ENCODE data around the gene CEP95. TPM values are rescaled to one million over a fixed set of nuclear protein-coding genes. Genes with fewer than 3 reads are reported as not detected.
"Not testable (repeated sequence)": the region's sequence is repeated elsewhere in the genome, so short reads cannot be mapped to it uniquely, and the experiment has no call there.

Gene CEP95
- polyA plus RNA-seq, 4 donors: 17.1 to 75.0 (median 53.4) TPM

- Histone ChIP-seq H3K27ac (ENCODE audit: low read depth in 1 of 3, low read length in 2 of 3) (peak overlapping the region in 1 of 3 donors; percentile 34), H3K36me3 (ENCODE audit: control insufficient read depth in 3 of 3, insufficient read depth in 2 of 3, low read depth in 1 of 3, low read length in 3 of 3) (peaks cover 3 to 41% (median 9%) of the 10 kb centered on the region in 3 donors)
- FAIRE-seq: no peak
Measured at GRCh38 chr17:64573214-64573613, 66.4 kb downstream of the CEP95 start.

GRCh38 chr17:64574646-64575045 lies 67.9 kb downstream of the CEP95 start:
- no peak for FAIRE-seq
- Histone ChIP-seq H3K4me3 (ENCODE audit: low read depth in 1 of 3, low read length in 3 of 3) (no peak overlapping the region), H3K4me1 (ENCODE audit: control insufficient read depth in 3 of 3, insufficient read depth in 2 of 3, low read depth in 1 of 3, low read length in 2 of 3) (no peaks in the 10 kb centered on the region), H3K27ac (ENCODE audit: low read depth in 1 of 3, low read length in 2 of 3) (no peak overlapping the region), H3K9me3 (ENCODE audit: control insufficient read depth in 2 of 2, insufficient read depth in 1 of 2, low read depth in 1 of 2, low read length in 1 of 2) (no peaks in the 10 kb centered on the region), H3K27me3 (ENCODE audit: control insufficient read depth in 3 of 3, insufficient read depth in 3 of 3, low read length in 3 of 3) (no peaks in the 10 kb centered on the region), H3K36me3 (ENCODE audit: control insufficient read depth in 3 of 3, insufficient read depth in 2 of 3, low read depth in 1 of 3, low read length in 3 of 3) (peaks cover 3 to 34% (median 7%) of the 10 kb centered on the region in 3 donors)
- WGBS, 3 donors: 97 to 98% (median 97%) methylated on average over 1 of the region's 1 CpG
- no peak for DNase-seq

More at GRCh38 chr17:64573214-64573613, 66.4 kb downstream of the CEP95 start:
- Histone ChIP-seq H3K27me3 (ENCODE audit: control insufficient read depth in 3 of 3, insufficient read depth in 3 of 3, low read length in 3 of 3) (no peaks in the 10 kb centered on the region), H3K4me3 (ENCODE audit: low read depth in 1 of 3, low read length in 3 of 3) (no peak overlapping the region), H3K9me3 (ENCODE audit: control insufficient read depth in 2 of 2, insufficient read depth in 1 of 2, low read depth in 1 of 2, low read length in 1 of 2) (no peaks in the 10 kb centered on the region), H3K4me1 (ENCODE audit: control insufficient read depth in 3 of 3, insufficient read depth in 2 of 3, low read depth in 1 of 3, low read length in 2 of 3) (no peaks in the 10 kb centered on the region)
- no peak for DNase-seq

DNA sequence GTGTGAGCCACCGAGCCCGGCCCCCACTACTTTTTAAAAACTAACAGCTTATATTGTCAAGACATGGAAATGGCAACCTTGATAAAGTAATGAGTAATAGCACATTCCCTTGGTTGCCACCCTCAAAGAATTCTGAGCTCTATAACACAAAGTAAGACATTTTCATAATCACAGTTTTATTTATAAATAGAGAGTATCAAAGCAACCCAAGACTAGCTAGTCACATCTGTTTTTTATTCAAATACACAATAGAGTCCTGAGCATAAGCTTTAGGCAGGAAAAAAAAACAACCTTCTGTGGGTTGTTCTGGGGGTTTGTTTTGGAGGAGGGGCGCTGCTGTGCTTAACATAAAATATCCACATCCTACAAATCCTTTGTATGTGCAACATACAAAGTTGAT lies 68.7 kb downstream of the CEP95 start:
- no peak overlapping the region for H3K4me3 ChIP-seq (ENCODE audit: low read depth in 1 of 3, low read length in 3 of 3)
- DNase-seq (no peak), FAIRE-seq (no peak)
- H3K27me3 ChIP-seq (ENCODE audit: control insufficient read depth in 3 of 3, insufficient read depth in 3 of 3, low read length in 3 of 3): no peaks in the 10 kb centered on the region
- H3K36me3 ChIP-seq (ENCODE audit: control insufficient read depth in 3 of 3, insufficient read depth in 2 of 3, low read depth in 1 of 3, low read length in 3 of 3): peaks cover 3 to 33% (median 5%) of the 10 kb centered on the region in 3 donors
- WGBS, 3 donors: 95 to 98% (median 96%) methylated on average over 3 of the region's 3 CpGs
- H3K9me3 ChIP-seq (ENCODE audit: control insufficient read depth in 2 of 2, insufficient read depth in 1 of 2, low read depth in 1 of 2, low read length in 1 of 2): no peaks in the 10 kb centered on the region
- no peaks in the 10 kb centered on the region for H3K4me1 ChIP-seq (ENCODE audit: control insufficient read depth in 3 of 3, insufficient read depth in 2 of 3, low read depth in 1 of 3, low read length in 2 of 3)
- H3K27ac ChIP-seq (ENCODE audit: low read depth in 1 of 3, low read length in 2 of 3): no peak overlapping the region

GRCh38 chr17:64577025-64577424 lies 70.2 kb downstream of the CEP95 start:
- not testable (repeated sequence) for H3K9me3 ChIP-seq (ENCODE audit: control insufficient read depth in 2 of 2, insufficient read depth in 1 of 2, low read depth in 1 of 2, low read length in 1 of 2); FAIRE-seq; H3K4me3 ChIP-seq (ENCODE audit: low read depth in 1 of 3, low read length in 3 of 3); H3K27ac ChIP-seq (ENCODE audit: low read depth in 1 of 3, low read length in 2 of 3); H3K27me3 ChIP-seq (ENCODE audit: control insufficient read depth in 3 of 3, insufficient read depth in 3 of 3, low read length in 3 of 3); DNase-seq; H3K4me1 ChIP-seq (ENCODE audit: control insufficient read depth in 3 of 3, insufficient read depth in 2 of 3, low read depth in 1 of 3, low read length in 2 of 3)
- H3K36me3 ChIP-seq (ENCODE audit: control insufficient read depth in 3 of 3, insufficient read depth in 2 of 3, low read depth in 1 of 3, low read length in 3 of 3): peaks cover 2 to 28% (median 3%) of the 10 kb centered on the region in 3 donors
- 96 to 98% (median 96%) methylated on average over 4 of the region's 4 CpGs for WGBS, 3 donors

DNA sequence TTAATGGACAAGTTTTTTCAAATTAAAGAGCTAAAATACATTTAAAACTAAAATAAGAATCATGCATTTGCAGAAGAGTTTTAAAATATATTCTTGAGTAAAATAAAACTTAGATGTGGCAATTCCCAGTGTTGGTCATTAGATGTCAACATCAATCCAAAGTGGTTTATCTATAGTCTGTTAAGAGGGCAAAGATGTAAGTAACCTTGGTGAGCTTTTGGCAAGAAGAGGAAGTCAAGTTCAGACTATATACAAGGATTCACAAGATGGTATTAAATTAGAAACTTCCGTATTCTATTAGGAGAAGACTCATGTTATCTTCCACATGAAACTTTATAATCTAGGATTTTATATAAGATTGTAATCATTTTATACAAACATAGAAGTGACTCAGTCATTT lies 73.1 kb downstream of the CEP95 start:
- no peak for FAIRE-seq
- Histone ChIP-seq H3K4me1 (ENCODE audit: control insufficient read depth in 3 of 3, insufficient read depth in 2 of 3, low read depth in 1 of 3, low read length in 2 of 3) (no peaks in the 10 kb centered on the region), H3K9me3 (ENCODE audit: control insufficient read depth in 2 of 2, insufficient read depth in 1 of 2, low read depth in 1 of 2, low read length in 1 of 2) (no peaks in the 10 kb centered on the region), H3K27me3 (ENCODE audit: control insufficient read depth in 3 of 3, insufficient read depth in 3 of 3, low read length in 3 of 3) (no peaks in the 10 kb centered on the region), H3K4me3 (ENCODE audit: low read depth in 1 of 3, low read length in 3 of 3) (no peak overlapping the region), H3K27ac (ENCODE audit: low read depth in 1 of 3, low read length in 2 of 3) (no peak overlapping the region), H3K36me3 (ENCODE audit: control insufficient read depth in 3 of 3, insufficient read depth in 2 of 3, low read depth in 1 of 3, low read length in 3 of 3) (peaks cover 5 to 32% (median 8%) of the 10 kb centered on the region in 3 donors)
- DNase-seq: no peak
- WGBS, 3 donors: 89 to 100% (median 90%) methylated on average over 1 of the region's 1 CpG

- DNase-seq (no peak), FAIRE-seq (no peak)
- H3K36me3 ChIP-seq (ENCODE audit: control insufficient read depth in 3 of 3, insufficient read depth in 2 of 3, low read depth in 1 of 3, low read length in 3 of 3): peaks cover 5 to 29% (median 8%) of the 10 kb centered on the region in 3 donors
- H3K9me3 ChIP-seq (ENCODE audit: control insufficient read depth in 2 of 2, insufficient read depth in 1 of 2, low read depth in 1 of 2, low read length in 1 of 2): no peaks in the 10 kb centered on the region
- H3K4me3 ChIP-seq (ENCODE audit: low read depth in 1 of 3, low read length in 3 of 3): no peak overlapping the region
- no peak overlapping the region for H3K27ac ChIP-seq (ENCODE audit: low read depth in 1 of 3, low read length in 2 of 3)
- H3K4me1 ChIP-seq (ENCODE audit: control insufficient read depth in 3 of 3, insufficient read depth in 2 of 3, low read depth in 1 of 3, low read length in 2 of 3): no peaks in the 10 kb centered on the region
- 72 to 76% (median 73%) methylated on average over 7 of the region's 7 CpGs for WGBS, 3 donors
- H3K27me3 ChIP-seq (ENCODE audit: control insufficient read depth in 3 of 3, insufficient read depth in 3 of 3, low read length in 3 of 3): no peaks in the 10 kb centered on the region
Measured at GRCh38 chr17:64580384-64581315, 73.9 kb downstream of the CEP95 start.

DNA sequence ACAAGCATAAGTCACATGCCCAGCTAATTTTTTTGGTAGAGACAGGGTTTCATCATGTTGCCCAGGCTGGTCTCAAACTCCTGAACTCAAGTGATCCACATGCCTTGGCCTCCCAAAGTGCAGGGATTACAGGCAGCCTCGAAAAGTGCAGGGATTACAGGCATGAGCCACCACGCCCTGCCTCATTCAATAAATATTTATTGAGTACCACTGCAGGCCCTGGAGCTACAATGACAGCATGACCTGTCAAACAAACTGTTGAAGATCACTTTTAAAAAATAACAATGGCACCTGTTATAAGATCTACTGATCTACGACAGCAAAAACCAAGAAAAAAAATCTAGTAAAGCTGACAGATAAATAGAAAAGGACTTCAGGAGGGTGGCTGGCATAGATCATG lies 76.3 kb downstream of the CEP95 start:
- FAIRE-seq (no peak), DNase-seq (no peak)
- 72 to 86% (median 79%) methylated on average over 3 of the region's 3 CpGs for WGBS, 3 donors
- H3K27ac ChIP-seq (ENCODE audit: low read depth in 1 of 3, low read length in 2 of 3): no peak overlapping the region
- peaks cover 2 to 14% (median 8%) of the 10 kb centered on the region in 3 donors for H3K36me3 ChIP-seq (ENCODE audit: control insufficient read depth in 3 of 3, insufficient read depth in 2 of 3, low read depth in 1 of 3, low read length in 3 of 3)
- H3K4me3 ChIP-seq (ENCODE audit: low read depth in 1 of 3, low read length in 3 of 3): no peak overlapping the region
- H3K4me1 ChIP-seq (ENCODE audit: control insufficient read depth in 3 of 3, insufficient read depth in 2 of 3, low read depth in 1 of 3, low read length in 2 of 3): no peaks in the 10 kb centered on the region
- no peaks in the 10 kb centered on the region for H3K27me3 ChIP-seq (ENCODE audit: control insufficient read depth in 3 of 3, insufficient read depth in 3 of 3, low read length in 3 of 3)
- H3K9me3 ChIP-seq (ENCODE audit: control insufficient read depth in 2 of 2, insufficient read depth in 1 of 2, low read depth in 1 of 2, low read length in 1 of 2): no peaks in the 10 kb centered on the region

- Histone ChIP-seq H3K4me1 (ENCODE audit: control insufficient read depth in 3 of 3, insufficient read depth in 2 of 3, low read depth in 1 of 3, low read length in 2 of 3) (no peaks in the 10 kb centered on the region), H3K27ac (ENCODE audit: low read depth in 1 of 3, low read length in 2 of 3) (no peak overlapping the region), H3K36me3 (ENCODE audit: control insufficient read depth in 3 of 3, insufficient read depth in 2 of 3, low read depth in 1 of 3, low read length in 3 of 3) (peaks cover 2 to 17% (median 8%) of the 10 kb centered on the region in 3 donors), H3K4me3 (ENCODE audit: low read depth in 1 of 3, low read length in 3 of 3) (no peak overlapping the region), H3K9me3 (ENCODE audit: control insufficient read depth in 2 of 2, insufficient read depth in 1 of 2, low read depth in 1 of 2, low read length in 1 of 2) (no peaks in the 10 kb centered on the region), H3K27me3 (ENCODE audit: control insufficient read depth in 3 of 3, insufficient read depth in 3 of 3, low read length in 3 of 3) (no peaks in the 10 kb centered on the region)
- FAIRE-seq (no peak), DNase-seq (no peak)
- WGBS, 3 donors: 88 to 95% (median 94%) methylated on average over 2 of the region's 2 CpGs
Measured at GRCh38 chr17:64585146-64585545, 78.4 kb downstream of the CEP95 start.

Data from small intestine (tissue), 7 donors.